ENCODE results near the gene ATAD3C.

The ATAD3C gene

DNA sequence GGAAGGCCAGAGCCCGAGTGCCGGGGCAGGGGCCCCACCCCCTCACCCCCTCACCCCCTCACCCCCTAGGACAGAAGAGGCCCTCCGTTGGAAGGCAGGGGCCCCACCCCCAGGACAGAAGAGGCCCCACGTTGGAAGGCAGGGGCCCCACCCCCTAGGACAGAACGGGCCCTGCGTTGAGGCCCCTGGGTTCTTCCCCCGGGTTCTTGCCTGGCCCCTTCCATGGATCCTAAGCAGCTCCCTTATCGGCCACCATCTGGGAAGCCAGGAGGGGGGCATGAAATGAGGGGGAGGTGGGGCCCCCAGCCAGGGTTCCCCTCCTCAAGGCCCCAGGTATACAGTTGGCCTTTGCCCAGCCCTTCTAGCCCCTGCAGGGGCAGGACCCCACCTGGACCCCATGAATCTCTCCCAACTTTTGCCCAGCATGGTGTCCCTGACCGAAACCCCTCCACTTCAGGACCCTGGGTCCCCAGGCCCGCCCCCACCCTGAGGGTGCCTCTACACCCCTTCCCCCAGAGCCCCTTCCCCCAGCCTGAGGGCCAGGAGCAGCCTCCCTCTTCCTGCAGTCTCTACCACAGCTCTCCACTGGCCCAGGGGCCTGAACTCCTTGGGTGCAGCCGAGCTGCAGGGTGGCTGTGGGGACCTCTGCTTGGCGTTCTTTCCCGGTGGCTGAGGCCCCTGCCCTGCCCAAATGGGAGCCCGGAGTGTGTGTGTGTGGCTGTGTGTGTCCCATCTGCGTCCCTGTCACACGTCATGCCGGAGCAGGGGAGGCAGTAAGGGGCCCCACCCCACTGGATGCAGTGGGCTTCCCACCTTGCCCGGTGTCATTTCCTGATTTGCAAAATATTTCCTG lies 18.3 kb upstream of the ATAD3C start:
- peak; percentile 9 for DNase-seq (ENCODE audit: low spot score)

DNA sequence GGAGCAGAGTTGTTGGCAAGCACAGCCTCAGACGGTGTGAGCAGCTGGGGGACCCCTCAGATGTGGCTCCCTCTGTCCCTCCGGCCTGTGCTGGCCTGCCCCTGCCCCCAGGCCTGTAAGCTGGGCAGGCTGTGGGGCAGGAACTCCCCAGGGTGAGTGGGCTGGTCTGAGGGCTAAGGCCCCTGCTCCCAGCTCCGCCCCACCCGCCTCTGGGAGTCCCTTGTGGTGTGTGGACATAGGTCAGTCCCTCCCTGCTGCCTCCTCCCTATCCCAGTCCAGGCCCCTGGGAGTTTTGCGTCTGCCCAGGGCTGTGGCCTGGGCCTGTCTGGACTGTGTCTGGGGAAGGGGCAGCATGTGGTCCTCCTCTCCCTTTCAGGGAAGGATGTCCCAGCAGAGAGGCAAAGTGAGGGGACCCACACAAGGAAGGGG lies 17.6 kb upstream of the ATAD3C start:
- DNase-seq (ENCODE audit: low spot score), result peak; percentile 13

- DNase-seq (ENCODE audit: low spot score), result peak; percentile 6
Observed at GRCh38 chr1:1432274-1432950, 17.1 kb upstream of the ATAD3C start.

GRCh38 chr1:1432951-1433803 lies 16.3 kb upstream of the ATAD3C start:
- peak; percentile 9 for DNase-seq (ENCODE audit: low spot score)

DNA sequence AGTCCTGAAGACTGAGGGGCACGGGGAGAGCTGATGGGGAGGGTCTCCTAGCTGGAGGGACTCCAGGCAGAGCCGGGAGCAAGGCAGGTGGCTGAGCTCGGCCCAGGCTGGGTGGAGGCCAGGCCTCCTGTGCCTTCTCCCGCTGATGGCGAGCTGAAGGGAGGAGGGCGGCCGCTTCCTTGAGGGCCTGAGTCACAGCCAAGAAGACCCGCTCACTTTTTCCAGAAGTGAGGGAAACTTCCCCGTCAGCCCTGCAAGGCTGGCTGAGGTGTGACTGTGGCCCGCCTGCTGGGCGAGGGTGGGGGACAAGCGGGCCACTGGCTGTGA lies 15.7 kb upstream of the ATAD3C start:
- DNase-seq (ENCODE audit: low spot score), result peak; percentile 20

- DNase-seq (ENCODE audit: low spot score), result peak; percentile 6
Observed at GRCh38 chr1:1434131-1434823, 15.2 kb upstream of the ATAD3C start.

DNA sequence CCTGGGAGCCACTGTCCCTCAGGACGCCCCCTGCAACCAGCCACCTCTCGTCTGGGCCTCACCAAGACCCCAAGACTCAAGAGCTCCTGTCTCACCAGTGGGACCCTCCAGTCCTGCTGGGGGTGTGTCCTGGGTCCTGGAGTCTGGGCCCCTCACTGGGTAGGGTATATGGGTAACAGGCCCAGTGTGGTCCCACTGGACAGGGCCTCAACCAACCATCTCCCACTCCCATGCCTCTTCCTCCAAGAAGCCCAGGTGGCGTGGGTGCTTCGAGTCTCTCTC lies 14.7 kb upstream of the ATAD3C start:
- DNase-seq (ENCODE audit: low spot score), result peak; percentile 9

DNA sequence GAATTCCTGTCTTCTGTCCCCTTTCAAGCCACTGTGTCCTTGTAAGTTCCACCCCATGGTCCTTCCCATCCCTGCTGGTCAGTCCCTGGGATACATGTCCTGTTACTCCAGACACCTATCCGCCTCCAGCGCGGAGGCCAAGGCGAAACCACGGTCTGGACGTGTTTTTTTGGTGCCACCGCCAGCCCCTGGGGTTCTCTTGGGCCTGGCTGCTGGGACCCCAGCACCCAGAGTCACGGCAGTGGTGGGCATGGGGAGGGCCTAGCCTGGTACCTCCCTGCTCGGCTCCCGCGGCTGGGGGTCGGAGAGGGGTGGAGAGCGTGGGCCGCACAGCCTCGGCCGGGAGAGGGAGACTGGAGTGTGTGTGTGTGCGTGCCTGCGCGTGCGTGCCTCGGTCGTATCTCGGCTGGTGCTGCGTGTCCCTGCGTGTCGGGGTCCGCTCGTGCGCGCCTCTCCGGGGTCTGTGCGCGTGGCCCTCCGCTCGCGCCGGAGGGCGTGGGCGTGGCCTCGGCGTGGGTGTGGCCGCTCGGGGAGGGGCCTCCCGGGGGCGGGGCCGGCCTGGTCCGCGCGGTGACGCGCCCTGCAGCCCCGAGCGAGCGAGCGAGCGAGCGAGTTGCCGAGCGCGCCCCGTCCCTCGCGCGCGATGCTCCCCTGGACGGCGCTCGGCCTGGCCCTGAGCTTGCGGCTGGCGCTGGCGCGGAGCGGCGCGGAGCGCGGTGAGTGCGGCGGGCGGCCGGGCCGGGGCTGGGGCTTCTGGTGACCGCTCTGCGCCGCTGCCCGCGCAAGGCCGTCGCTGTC lies 14.2 kb upstream of the ATAD3C start, which contains the start of gene VWA1:
VWA1 (plus strand) TSS at position 585 of the 798 bp plus-strand sequence; CDS start at position 644, 59 bp downstream.
- DNase-seq (ENCODE audit: low spot score), result peak; percentile 97

GRCh38 chr1:1435911-1436629 lies 13.4 kb upstream of the ATAD3C start:
- DNase-seq (ENCODE audit: low spot score), result peak; percentile 11

DNA sequence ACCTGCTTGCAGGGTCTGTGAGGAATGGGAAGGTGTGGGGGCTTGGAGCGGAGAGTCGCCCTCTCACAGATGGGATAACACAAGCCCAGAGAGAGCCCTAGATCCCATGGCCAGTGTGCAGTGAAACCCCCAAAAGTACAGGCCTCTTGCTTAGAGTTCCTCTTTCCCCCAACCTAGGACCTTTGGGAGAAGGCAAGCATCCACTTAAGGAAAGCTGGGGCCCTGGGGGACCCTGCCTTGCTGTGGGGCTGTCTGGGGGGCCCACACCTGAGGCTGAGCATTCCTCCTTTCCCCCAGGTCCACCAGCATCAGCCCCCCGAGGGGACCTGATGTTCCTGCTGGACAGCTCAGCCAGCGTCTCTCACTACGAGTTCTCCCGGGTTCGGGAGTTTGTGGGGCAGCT lies 12.9 kb upstream of the ATAD3C start:
- no peak for DNase-seq (ENCODE audit: low spot score)

DNA sequence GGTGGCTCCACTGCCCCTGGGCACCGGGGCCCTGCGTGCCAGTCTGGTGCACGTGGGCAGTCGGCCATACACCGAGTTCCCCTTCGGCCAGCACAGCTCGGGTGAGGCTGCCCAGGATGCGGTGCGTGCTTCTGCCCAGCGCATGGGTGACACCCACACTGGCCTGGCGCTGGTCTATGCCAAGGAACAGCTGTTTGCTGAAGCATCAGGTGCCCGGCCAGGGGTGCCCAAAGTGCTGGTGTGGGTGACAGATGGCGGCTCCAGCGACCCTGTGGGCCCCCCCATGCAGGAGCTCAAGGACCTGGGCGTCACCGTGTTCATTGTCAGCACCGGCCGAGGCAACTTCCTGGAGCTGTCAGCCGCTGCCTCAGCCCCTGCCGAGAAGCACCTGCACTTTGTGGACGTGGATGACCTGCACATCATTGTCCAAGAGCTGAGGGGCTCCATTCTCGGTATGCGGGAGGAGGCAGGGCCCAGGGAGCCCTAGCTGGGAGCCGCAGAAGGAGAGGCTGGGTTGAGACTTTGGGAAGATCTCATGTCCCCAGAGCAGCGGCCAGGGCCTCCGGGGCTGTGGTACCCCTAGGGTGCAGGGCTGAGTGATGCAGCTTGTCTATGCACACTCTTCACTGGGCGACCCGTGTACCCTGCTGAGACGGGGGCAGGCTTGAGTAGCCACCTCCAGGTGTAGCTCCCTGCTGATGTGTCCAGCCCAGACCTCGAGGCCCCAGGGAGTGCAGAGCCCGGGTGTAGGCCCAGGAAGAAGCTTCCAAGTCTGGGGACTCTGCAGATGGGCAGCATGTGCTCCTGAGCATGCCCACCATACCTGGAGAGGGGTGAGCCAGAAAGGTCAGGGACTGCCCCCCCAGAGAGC lies 12.2 kb upstream of the ATAD3C start:
- peak; percentile 7 for DNase-seq (ENCODE audit: low spot score)

GRCh38 chr1:1437904-1438376 lies 11.5 kb upstream of the ATAD3C start:
- DNase-seq (ENCODE audit: low spot score), result peak; percentile 26

- DNase-seq (ENCODE audit: low spot score), result peak; percentile 5
Observed at GRCh38 chr1:1438531-1439381, 10.7 kb upstream of the ATAD3C start.

DNA sequence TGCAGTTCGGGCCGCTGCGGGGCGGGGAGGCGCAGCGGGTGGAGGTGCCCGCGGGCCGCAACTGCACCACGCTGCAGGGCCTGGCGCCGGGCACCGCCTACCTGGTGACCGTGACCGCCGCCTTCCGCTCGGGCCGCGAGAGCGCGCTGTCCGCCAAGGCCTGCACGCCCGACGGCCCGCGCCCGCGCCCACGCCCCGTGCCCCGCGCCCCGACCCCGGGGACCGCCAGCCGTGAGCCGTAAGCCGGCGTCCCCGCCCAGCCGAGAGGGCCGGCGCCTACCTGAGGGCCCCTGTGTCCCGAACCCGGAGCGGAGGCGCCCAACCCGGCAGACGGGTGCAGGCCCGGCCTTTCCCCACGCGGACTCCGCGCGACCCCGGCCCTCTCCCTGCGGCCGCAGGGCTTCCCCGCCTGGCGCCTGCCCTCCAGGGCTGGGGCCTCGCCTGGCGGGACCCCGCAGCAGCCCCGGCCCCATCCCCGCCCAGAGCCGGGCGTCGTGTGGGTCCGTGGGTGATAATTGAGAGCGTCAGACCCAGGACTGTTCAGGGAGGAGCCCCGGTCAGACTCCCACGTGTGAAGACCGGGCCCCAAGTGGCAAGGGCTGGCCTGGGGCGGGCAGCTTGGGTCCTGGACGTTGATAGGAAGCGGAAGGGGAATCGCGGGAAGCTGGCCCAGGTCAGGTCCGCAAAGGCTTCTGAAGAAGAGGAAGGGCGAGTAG lies 9.8 kb upstream of the ATAD3C start:
- peak; percentile 4 for DNase-seq (ENCODE audit: low spot score)

- DNase-seq (ENCODE audit: low spot score), result peak; percentile 27
Observed at GRCh38 chr1:1440262-1441001, 9.1 kb upstream of the ATAD3C start.

DNA sequence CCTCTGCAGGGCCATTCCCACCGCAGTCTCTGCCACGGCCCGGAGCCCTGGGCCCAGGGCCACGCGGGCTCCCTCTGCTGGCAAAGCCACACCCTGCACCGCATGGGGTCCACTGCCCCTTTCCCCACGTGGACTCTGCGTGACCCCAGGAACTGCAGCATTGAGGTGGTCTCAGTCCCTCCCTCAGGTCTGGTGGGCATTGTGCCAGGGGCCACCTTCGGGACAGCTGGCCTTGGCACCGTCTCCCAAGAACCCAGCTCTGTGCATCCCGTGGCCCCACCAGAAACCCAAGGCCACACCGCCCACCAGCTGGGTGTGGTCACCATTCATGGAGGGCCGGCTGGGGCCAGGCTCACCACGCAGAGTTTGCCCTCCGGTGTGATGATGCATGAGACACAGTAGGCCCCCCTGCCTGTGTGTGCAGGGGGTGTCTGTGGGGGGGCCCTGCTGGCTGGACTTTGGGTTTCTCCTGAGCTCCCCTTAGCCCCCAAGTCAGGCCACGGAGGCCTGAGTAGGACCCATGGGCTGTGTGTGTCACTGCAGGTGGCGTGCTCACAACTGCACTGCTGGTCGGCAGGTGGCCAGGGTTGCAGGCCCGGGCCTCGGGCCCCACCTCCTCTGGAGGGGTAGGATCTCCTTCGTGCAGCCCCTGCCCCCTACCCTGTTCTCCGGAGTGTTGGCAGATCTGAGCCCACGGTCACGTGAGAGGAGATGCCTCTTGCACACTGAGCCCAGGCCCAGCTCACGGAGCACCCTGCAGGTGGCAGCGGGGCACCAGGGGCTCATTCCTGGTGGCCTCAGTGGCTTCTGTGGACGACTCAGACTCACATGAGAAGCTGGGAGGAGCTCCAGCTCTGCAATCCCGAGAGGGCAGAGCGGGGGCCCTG lies 8.2 kb upstream of the ATAD3C start:
- peak; percentile 93 for DNase-seq (ENCODE audit: low spot score)
